Ascending aorta (tissue), 2 donors: ENCODE measurements around the gene HSPBP1. TPM values are rescaled to one million over a fixed set of nuclear protein-coding genes. Genes with fewer than 3 reads are reported as not detected.
A peak's percentile ranks its signal among the peaks of the same experiment; 100 is the strongest.
"Not testable (repeated sequence)": the region's sequence is repeated elsewhere in the genome, so short reads cannot be mapped to it uniquely, and the experiment has no call there.

Experiments used
- DNase-seq, 2 donors: peaks; one replicate each; pipeline ENCODE4 v3.0.0-alpha.2; 2019; ENCODE audit warnings: low spot score in 2 of 2
- H3K27ac ChIP-seq, 2 donors: fragments of 200-600 bp; sonication (generic); one replicate each; pipeline ENCODE4 v1.5.1; 2016 to 2017; ENCODE audit warnings: mild to moderate bottlenecking in 1 of 2
- H3K27me3 ChIP-seq: fragments of 200-600 bp; sonication (generic); one replicate; pipeline ENCODE4 v1.5.1; 2017
- H3K36me3 ChIP-seq, 2 donors: fragments of 200-600 bp; sonication (generic); one replicate each; pipeline ENCODE4 v1.5.1; 2016
- H3K4me1 ChIP-seq, 2 donors: fragments of 200-600 bp; sonication (generic); one replicate each; pipeline ENCODE4 v1.5.1; 2016 to 2017; ENCODE audit warnings: mild to moderate bottlenecking in 1 of 2
- H3K4me3 ChIP-seq, 2 donors: fragments of 200-600 bp; sonication (generic); one replicate each; pipeline ENCODE4 v1.5.1; 2016 to 2017; ENCODE audit warnings: mild to moderate bottlenecking in 1 of 2
- H3K9me3 ChIP-seq, 2 donors: fragments of 200-600 bp; sonication (generic); one replicate each; pipeline ENCODE4 v1.5.1; 2016
- CTCF ChIP-seq, 3 experiments: fragments of 200-600 bp in 2 of 3; fragments of 450-650 bp in 1 of 3; sonication (generic) in 2 of 3; IDR thresholded peaks; one replicate each; pipeline ENCODE4 v1.5.1; 2016 to 2019; ENCODE audit warnings: antibody characterized with exemption in 3 of 3, mild to moderate bottlenecking in 1 of 3, moderate library complexity in 1 of 3
- intact Hi-C: fragments of 100-400 bp; cut with DNase I; formaldehyde crosslinking; loops from one replicate; pipeline ENCODE4 v1.15.1; 2023
- total RNA-seq: library from RNA; depleted of rRNA; stranded (reverse); fragments of >200 nt; gene quantifications from one replicate; pipeline ENCODE4 v1.1.0, GENCODE V29; 2016

HSPBP1 gene, protein sequence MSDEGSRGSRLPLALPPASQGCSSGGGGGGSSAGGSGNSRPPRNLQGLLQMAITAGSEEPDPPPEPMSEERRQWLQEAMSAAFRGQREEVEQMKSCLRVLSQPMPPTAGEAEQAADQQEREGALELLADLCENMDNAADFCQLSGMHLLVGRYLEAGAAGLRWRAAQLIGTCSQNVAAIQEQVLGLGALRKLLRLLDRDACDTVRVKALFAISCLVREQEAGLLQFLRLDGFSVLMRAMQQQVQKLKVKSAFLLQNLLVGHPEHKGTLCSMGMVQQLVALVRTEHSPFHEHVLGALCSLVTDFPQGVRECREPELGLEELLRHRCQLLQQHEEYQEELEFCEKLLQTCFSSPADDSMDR
- total RNA-seq: 72.7 TPM

DNA sequence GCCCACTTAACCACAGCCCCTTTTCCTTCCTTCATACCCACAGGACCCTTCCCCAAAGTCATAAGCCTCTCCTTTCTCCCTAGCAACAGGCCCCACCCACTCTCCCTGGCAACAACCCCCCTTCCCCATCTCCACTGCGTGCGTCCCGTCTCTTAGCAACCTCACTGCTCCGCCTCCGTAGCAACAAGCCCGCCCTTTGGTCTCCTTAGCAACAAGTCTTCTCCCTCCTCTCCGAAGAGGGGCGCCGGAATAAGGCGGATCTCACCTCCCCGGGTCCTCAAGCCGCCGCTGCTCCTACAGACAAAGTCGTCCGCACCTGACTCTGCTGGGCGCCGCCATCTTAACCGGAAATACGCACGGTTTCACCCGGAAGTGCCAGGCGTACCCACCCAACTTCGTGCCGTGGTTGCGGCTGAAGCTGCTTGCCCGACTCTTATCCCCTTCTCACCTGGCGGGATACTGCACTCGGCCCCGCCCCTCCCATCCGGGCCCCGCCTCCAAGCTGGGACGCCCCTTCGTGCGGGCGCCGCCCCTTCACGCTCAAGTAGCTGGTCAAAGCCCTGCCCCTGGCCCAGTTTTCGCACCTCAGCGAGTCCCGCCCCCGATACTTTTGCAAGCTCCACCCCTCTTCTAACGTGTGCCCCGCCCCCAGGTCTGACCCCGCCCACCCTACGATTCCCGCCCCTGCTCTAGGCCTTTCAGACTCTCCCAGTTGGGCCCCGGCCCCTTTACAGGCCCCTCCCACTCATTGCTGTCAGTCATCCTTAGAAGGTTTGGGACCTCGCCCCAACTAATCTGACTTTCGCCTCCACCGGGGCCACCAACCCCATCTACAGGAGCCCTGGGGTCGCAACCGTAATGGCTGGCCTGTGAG lies at the start of gene HSPBP1:
Gene HSPBP1, minus strand, starts transcription at position 341 of the 874 bp plus-strand sequence. CDS start 502 bp downstream, outside the sequence.
- peaks cover 11 to 16% of the 10 kb centered on the region in 2 donors for H3K4me1 ChIP-seq
- peaks cover 14 to 22% of the 10 kb centered on the region in 2 donors for H3K36me3 ChIP-seq
- intact Hi-C loops: loop anchor here (1.0 to 10.0 kb wide), 7 partner anchors 21 to 325 kb away; partner anchors contain the start of genes C19orf85, ISOC2, KMT5C and PPP1R12C
- no peaks in the 10 kb centered on the region for H3K9me3 ChIP-seq
- H3K27ac ChIP-seq: peak within 1 kb of the TSS; percentile 66 to 68
- no peaks in the 10 kb centered on the region for H3K27me3 ChIP-seq
- H3K4me3 ChIP-seq: peak within 1 kb of the TSS; percentile 71 to 84
- DNase-seq: peak; percentile 85 to 97
- TF ChIP-seq CTCF (IDR thresholded peaks at IDR 0.05): no peak

DNA sequence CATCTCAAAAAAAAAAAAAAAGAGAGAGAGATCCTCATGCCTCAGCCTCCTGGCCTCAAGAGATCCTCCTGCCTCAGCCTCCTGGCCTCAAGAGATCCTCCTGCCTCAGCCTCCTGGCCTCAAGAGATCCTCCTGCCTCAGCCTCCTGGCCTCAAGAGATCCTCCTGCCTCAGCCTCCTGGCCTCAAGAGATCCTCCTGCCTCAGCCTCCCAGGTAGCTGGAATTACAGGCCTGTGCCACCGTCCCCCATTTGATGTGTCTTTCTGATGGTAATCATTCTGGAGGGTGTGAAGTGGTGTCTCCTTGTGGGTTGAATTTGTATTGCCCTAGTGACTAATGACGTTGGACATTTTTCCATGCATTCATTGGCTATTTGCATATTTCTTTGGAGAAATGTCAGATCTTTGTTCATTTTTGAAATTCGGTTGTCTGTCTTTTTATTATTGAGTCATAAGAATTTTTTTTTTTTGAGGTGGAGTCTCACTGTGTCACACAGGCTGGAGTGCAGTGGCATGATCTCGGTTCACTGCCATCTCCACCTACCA lies 48.9 kb upstream of the HSPBP1 start:
- H3K4me1 ChIP-seq, DNase-seq, H3K4me3 ChIP-seq, intact Hi-C loops, H3K27me3 ChIP-seq, H3K9me3 ChIP-seq, H3K36me3 ChIP-seq, H3K27ac ChIP-seq: not testable (repeated sequence)

DNA sequence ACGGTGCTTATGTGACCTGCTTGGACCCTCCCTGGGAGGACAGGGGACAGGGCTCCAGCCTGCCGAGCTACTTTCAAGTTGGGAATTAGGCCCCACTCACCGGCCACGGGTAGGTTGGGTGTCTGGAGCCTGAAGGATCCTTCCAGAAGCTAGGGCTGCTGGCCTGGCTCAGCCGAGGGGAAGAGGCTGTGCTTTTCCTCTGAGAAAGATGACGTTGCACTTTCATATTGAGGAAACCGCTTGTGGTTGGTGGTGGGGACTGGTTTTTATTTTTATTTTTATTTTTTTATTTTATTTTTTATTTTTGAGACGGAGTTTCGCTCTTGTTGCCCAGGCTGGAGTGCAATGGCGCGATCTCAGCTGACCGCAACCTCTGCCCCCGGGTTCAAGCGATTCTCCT lies 45.3 kb upstream of the HSPBP1 start, which contains the start of gene TMEM150B:
Gene TMEM150B, minus strand, starts transcription at position 170 of the 400 bp plus-strand sequence. CDS start 4,305 bp downstream, outside the sequence.
- Histone ChIP-seq H3K4me1 (peaks cover 0 to 4% of the 10 kb centered on the region in 2 donors), H3K9me3 (no peaks in the 10 kb centered on the region), H3K36me3 (no peaks in the 10 kb centered on the region), H3K4me3 (no peak within 1 kb of the TSS), H3K27me3 (no peaks in the 10 kb centered on the region), H3K27ac (peak within 1 kb of the TSS in 1 of 2 donors; percentile 21)
- no peak for DNase-seq
- TF ChIP-seq CTCF (IDR thresholded peaks at IDR 0.05): no peak
- intact Hi-C loops: no loop called here

- no peaks in the 10 kb centered on the region for H3K27me3 ChIP-seq
- no peak for DNase-seq
- no peak overlapping the region for H3K4me3 ChIP-seq
- peak overlapping the region in 1 of 2 donors; percentile 21 for H3K27ac ChIP-seq
- H3K36me3 ChIP-seq: no peaks in the 10 kb centered on the region
- intact Hi-C loops: no loop called here
- no peaks in the 10 kb centered on the region for H3K9me3 ChIP-seq
- H3K4me1 ChIP-seq: peaks cover 0 to 4% of the 10 kb centered on the region in 2 donors
- TF ChIP-seq CTCF (IDR thresholded peaks at IDR 0.05): no peak
Observed at GRCh38 chr19:55324662-55325061, 44.8 kb upstream of the HSPBP1 start.

DNA sequence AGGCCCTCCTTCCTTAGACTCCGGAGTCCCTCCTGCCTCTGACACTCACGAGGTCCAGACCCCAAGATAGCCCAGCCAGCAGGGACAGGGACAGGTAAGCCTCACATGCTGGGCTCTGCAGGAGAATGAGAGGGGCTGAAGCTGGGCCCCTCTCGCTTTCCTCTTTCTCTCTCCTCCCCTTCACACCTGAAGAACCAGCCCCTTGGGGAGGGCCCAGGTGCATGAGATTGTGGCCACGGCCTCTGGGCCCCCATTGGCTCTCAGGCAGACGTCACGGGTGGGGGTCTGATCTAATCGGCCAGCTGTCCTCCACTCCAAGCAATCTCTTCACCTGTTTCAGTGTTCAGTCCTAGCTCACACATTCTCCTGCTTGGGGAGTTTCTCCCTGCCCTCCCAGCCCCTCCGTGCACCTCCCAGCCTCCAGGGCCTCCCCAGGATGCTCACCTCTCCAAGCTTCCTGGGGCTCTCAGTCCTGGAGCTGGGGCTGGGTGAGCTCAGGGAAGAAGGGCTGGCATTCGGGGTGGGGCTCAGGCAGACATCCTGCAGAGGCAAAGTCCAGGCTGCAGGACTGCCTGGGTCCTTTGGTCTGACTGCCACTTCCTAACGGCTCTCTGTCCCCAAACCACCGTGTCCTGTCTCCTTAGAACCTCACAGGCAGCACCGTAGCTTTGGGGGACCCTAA lies 42.4 kb upstream of the HSPBP1 start:
- Histone ChIP-seq H3K27ac (no peak overlapping the region), H3K4me3 (no peak overlapping the region), H3K9me3 (no peaks in the 10 kb centered on the region), H3K27me3 (no peaks in the 10 kb centered on the region), H3K4me1 (no peaks in the 10 kb centered on the region), H3K36me3 (no peaks in the 10 kb centered on the region)
- no peak for DNase-seq
- intact Hi-C loops: no loop called here
- no peak for TF ChIP-seq CTCF (IDR thresholded peaks at IDR 0.05)
